ENCODE measurements around the gene TNN.
"Not testable (repeated sequence)": the region's sequence is repeated elsewhere in the genome, so short reads cannot be mapped to it uniquely, and the experiment has no call there.

The TNN gene

GRCh38 chr1:175035865-175036264 is 31.8 kb upstream of the TNN start:
- no peak for DNase-seq (ENCODE audit: low read depth, low spot score)
- in situ Hi-C loops (cut with HindIII; ENCODE audit: low sequenced_read_pairs): no loop called here
- TF ChIP-seq CTCF (IDR thresholded peaks at IDR 0.05; ENCODE audit: low read depth, low read length): no peak
- H3K4me3 ChIP-seq (ENCODE audit: low read depth, low read length): no peak overlapping the region

GRCh38 chr1:175036476-175036875 is 31.2 kb upstream of the TNN start:
- no peak for TF ChIP-seq CTCF (IDR thresholded peaks at IDR 0.05; ENCODE audit: low read depth, low read length)
- in situ Hi-C loops (cut with HindIII; ENCODE audit: low sequenced_read_pairs): no loop called here
- DNase-seq (ENCODE audit: low read depth, low spot score): no peak
- H3K4me3 ChIP-seq (ENCODE audit: low read depth, low read length): no peak overlapping the region

- TF ChIP-seq CTCF (IDR thresholded peaks at IDR 0.05; ENCODE audit: low read depth, low read length): no peak
- no peak overlapping the region for H3K4me3 ChIP-seq (ENCODE audit: low read depth, low read length)
- in situ Hi-C loops (cut with HindIII; ENCODE audit: low sequenced_read_pairs): no loop called here
- no peak for DNase-seq (ENCODE audit: low read depth, low spot score)
Observed at GRCh38 chr1:175037416-175037815, 30.2 kb upstream of the TNN start.

GRCh38 chr1:175040324-175040879 is 27.2 kb upstream of the TNN start:
- in situ Hi-C loops (cut with HindIII; ENCODE audit: low sequenced_read_pairs): no loop called here
- no peak overlapping the region for H3K4me3 ChIP-seq (ENCODE audit: low read depth, low read length)
- no peak for TF ChIP-seq CTCF (IDR thresholded peaks at IDR 0.05; ENCODE audit: low read depth, low read length)
- no peak for DNase-seq (ENCODE audit: low read depth, low spot score)

- DNase-seq (ENCODE audit: low read depth, low spot score): no peak
- no peak for TF ChIP-seq CTCF (IDR thresholded peaks at IDR 0.05; ENCODE audit: low read depth, low read length)
- H3K4me3 ChIP-seq (ENCODE audit: low read depth, low read length): no peak overlapping the region
- in situ Hi-C loops (cut with HindIII; ENCODE audit: low sequenced_read_pairs): no loop called here
Observed at GRCh38 chr1:175042650-175043049, 25.0 kb upstream of the TNN start.

- in situ Hi-C loops (cut with HindIII; ENCODE audit: low sequenced_read_pairs): no loop called here
Observed at GRCh38 chr1:175043824-175044223, 23.8 kb upstream of the TNN start.

GRCh38 chr1:175044591-175044990 is 23.0 kb upstream of the TNN start:
- DNase-seq (ENCODE audit: low read depth, low spot score); H3K4me3 ChIP-seq (ENCODE audit: low read depth, low read length); in situ Hi-C loops (cut with HindIII; ENCODE audit: low sequenced_read_pairs): not testable (repeated sequence)

More at GRCh38 chr1:175043824-175044223, 23.8 kb upstream of the TNN start:
- no peak for TF ChIP-seq CTCF (IDR thresholded peaks at IDR 0.05; ENCODE audit: low read depth, low read length)
- DNase-seq (ENCODE audit: low read depth, low spot score): no peak
- H3K4me3 ChIP-seq (ENCODE audit: low read depth, low read length): no peak overlapping the region
